SK-N-MC (cell line): ENCODE data around the gene FARS2.
"Not testable (repeated sequence)": the region's sequence is repeated elsewhere in the genome, so short reads cannot be mapped to it uniquely, and the experiment has no call there.

Experiments
- EZH2 ChIP-seq: fragments of 200-600 bp; sonication (generic); IDR thresholded peaks from one replicate; pipeline ENCODE4 v1.6.1; 2017; ENCODE audit warnings: antibody characterized with exemption
- POLR2AphosphoS5 ChIP-seq: IDR thresholded peaks from 2 replicates; pipeline ENCODE4 v1.6.1; 2012; ENCODE audit warnings: mild to moderate bottlenecking, low read depth, low read length, borderline replicate concordance

DNA sequence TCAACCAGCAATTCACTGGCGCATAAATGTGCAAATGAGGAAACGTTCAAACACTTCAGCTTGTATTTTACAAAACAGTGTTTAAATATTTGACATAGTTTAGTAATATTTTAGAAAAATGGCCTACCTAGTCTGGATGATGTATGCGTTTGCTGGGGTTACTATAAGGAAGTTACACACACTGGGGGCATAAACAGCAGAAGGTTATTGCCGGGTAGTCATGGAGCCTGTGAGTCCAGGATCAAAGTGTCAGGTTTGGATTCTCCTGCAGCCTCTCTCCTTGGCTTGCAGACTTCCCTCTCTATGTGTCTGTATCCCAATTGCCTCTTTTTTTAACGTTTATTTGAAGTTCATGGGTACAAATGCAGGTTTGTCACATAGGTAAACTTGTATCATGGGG is 528.1 kb downstream of the FARS2 start:
- TF ChIP-seq POLR2AphosphoS5, EZH2: not testable (repeated sequence)
